Measurements from ENCODE around the gene TTF1.

Gene TTF1

GRCh38 chr9:132434881-132435280, 28.2 kb upstream of the TTF1 start:
- Histone ChIP-seq H3K9ac (ENCODE audit: low read depth, low read length) (no peak overlapping the region), H3K9me3 (ENCODE audit: control insufficient read depth, insufficient read depth, low read length) (no peaks in the 10 kb centered on the region), H3K27ac (ENCODE audit: low read depth, low read length) (no peak overlapping the region), H3K4me1 (ENCODE audit: control insufficient read depth, insufficient read depth, low read length) (peaks cover 14% of the 10 kb centered on the region), H3K27me3 (ENCODE audit: control insufficient read depth, insufficient read depth, low read length) (no peaks in the 10 kb centered on the region), H3K4me3 (ENCODE audit: low read depth, low read length) (no peak overlapping the region), H3K36me3 (ENCODE audit: control insufficient read depth, insufficient read depth, low read length) (no peaks in the 10 kb centered on the region)

- H3K4me3 ChIP-seq (ENCODE audit: low read depth, low read length), result no peak overlapping the region
- no peak overlapping the region for H3K9ac ChIP-seq (ENCODE audit: low read depth, low read length)
- no peaks in the 10 kb centered on the region; the same call in 1 of the 2 replicates for H3K27me3 ChIP-seq (ENCODE audit: control insufficient read depth, insufficient read depth, low read length)
- no peak overlapping the region for H3K27ac ChIP-seq (ENCODE audit: low read depth, low read length)
- H3K9me3 ChIP-seq (ENCODE audit: control insufficient read depth, insufficient read depth, low read length), result no peaks in the 10 kb centered on the region
- no peaks in the 10 kb centered on the region for H3K36me3 ChIP-seq (ENCODE audit: control insufficient read depth, insufficient read depth, low read length)
- peaks cover 25% of the 10 kb centered on the region for H3K4me1 ChIP-seq (ENCODE audit: control insufficient read depth, insufficient read depth, low read length)
These were observed 24.4 kb upstream of the TTF1 start for GRCh38 chr9:132430998-132431397.

GRCh38 chr9:132426639-132427414, 20.2 kb upstream of the TTF1 start:
- Histone ChIP-seq H3K27me3 (ENCODE audit: control insufficient read depth, insufficient read depth, low read length) (no peaks in the 10 kb centered on the region; the same call in 1 of the 2 replicates), H3K4me3 (ENCODE audit: low read depth, low read length) (no peak overlapping the region), H3K9ac (ENCODE audit: low read depth, low read length) (no peak overlapping the region), H3K4me1 (ENCODE audit: control insufficient read depth, insufficient read depth, low read length) (peaks cover 28% of the 10 kb centered on the region), H3K27ac (ENCODE audit: low read depth, low read length) (no peak overlapping the region), H3K9me3 (ENCODE audit: control insufficient read depth, insufficient read depth, low read length) (no peaks in the 10 kb centered on the region), H3K36me3 (ENCODE audit: control insufficient read depth, insufficient read depth, low read length) (no peaks in the 10 kb centered on the region)

GRCh38 chr9:132425675-132426062, 19.0 kb upstream of the TTF1 start:
- Histone ChIP-seq H3K9ac (ENCODE audit: low read depth, low read length) (peak overlapping the region; percentile 38; the same call in 1 of the 2 replicates), H3K36me3 (ENCODE audit: control insufficient read depth, insufficient read depth, low read length) (no peaks in the 10 kb centered on the region), H3K9me3 (ENCODE audit: control insufficient read depth, insufficient read depth, low read length) (no peaks in the 10 kb centered on the region), H3K4me1 (ENCODE audit: control insufficient read depth, insufficient read depth, low read length) (peaks cover 28% of the 10 kb centered on the region), H3K27me3 (ENCODE audit: control insufficient read depth, insufficient read depth, low read length) (no peaks in the 10 kb centered on the region; the same call in 1 of the 2 replicates), H3K4me3 (ENCODE audit: low read depth, low read length) (peak overlapping the region; percentile 31; the same call in 1 of the 2 replicates), H3K27ac (ENCODE audit: low read depth, low read length) (peak overlapping the region; percentile 57)

GRCh38 chr9:132424857-132425674, 18.4 kb upstream of the TTF1 start:
- peaks cover 28% of the 10 kb centered on the region for H3K4me1 ChIP-seq (ENCODE audit: control insufficient read depth, insufficient read depth, low read length)
- H3K36me3 ChIP-seq (ENCODE audit: control insufficient read depth, insufficient read depth, low read length), result no peaks in the 10 kb centered on the region
- no peaks in the 10 kb centered on the region for H3K9me3 ChIP-seq (ENCODE audit: control insufficient read depth, insufficient read depth, low read length)
- H3K27me3 ChIP-seq (ENCODE audit: control insufficient read depth, insufficient read depth, low read length), result no peaks in the 10 kb centered on the region; the same call in 1 of the 2 replicates
- peak overlapping the region; percentile 57 for H3K27ac ChIP-seq (ENCODE audit: low read depth, low read length)
- H3K9ac ChIP-seq (ENCODE audit: low read depth, low read length), result peak overlapping the region; percentile 38; the same call in 1 of the 2 replicates
- peak overlapping the region; percentile 31 for H3K4me3 ChIP-seq (ENCODE audit: low read depth, low read length)

GRCh38 chr9:132423503-132423902, 16.9 kb upstream of the TTF1 start:
- Histone ChIP-seq H3K4me3 (ENCODE audit: low read depth, low read length) (no peak overlapping the region), H3K9ac (ENCODE audit: low read depth, low read length) (no peak overlapping the region), H3K9me3 (ENCODE audit: control insufficient read depth, insufficient read depth, low read length) (no peaks in the 10 kb centered on the region), H3K36me3 (ENCODE audit: control insufficient read depth, insufficient read depth, low read length) (no peaks in the 10 kb centered on the region), H3K27me3 (ENCODE audit: control insufficient read depth, insufficient read depth, low read length) (no peaks in the 10 kb centered on the region; the same call in 1 of the 2 replicates), H3K4me1 (ENCODE audit: control insufficient read depth, insufficient read depth, low read length) (peaks cover 28% of the 10 kb centered on the region), H3K27ac (ENCODE audit: low read depth, low read length) (no peak overlapping the region)

- Histone ChIP-seq H3K27ac (ENCODE audit: low read depth, low read length) (no peak overlapping the region), H3K9ac (ENCODE audit: low read depth, low read length) (no peak overlapping the region), H3K9me3 (ENCODE audit: control insufficient read depth, insufficient read depth, low read length) (no peaks in the 10 kb centered on the region), H3K4me1 (ENCODE audit: control insufficient read depth, insufficient read depth, low read length) (peaks cover 28% of the 10 kb centered on the region), H3K27me3 (ENCODE audit: control insufficient read depth, insufficient read depth, low read length) (no peaks in the 10 kb centered on the region; the same call in 1 of the 2 replicates), H3K4me3 (ENCODE audit: low read depth, low read length) (no peak overlapping the region), H3K36me3 (ENCODE audit: control insufficient read depth, insufficient read depth, low read length) (no peaks in the 10 kb centered on the region)
These were observed 15.9 kb upstream of the TTF1 start for GRCh38 chr9:132422574-132422973.

GRCh38 chr9:132418726-132419363, 12.2 kb upstream of the TTF1 start:
- Histone ChIP-seq H3K36me3 (ENCODE audit: control insufficient read depth, insufficient read depth, low read length) (no peaks in the 10 kb centered on the region), H3K9me3 (ENCODE audit: control insufficient read depth, insufficient read depth, low read length) (no peaks in the 10 kb centered on the region), H3K4me3 (ENCODE audit: low read depth, low read length) (no peak overlapping the region), H3K9ac (ENCODE audit: low read depth, low read length) (no peak overlapping the region), H3K27me3 (ENCODE audit: control insufficient read depth, insufficient read depth, low read length) (no peaks in the 10 kb centered on the region), H3K4me1 (ENCODE audit: control insufficient read depth, insufficient read depth, low read length) (peaks cover 9% of the 10 kb centered on the region; the same call in 1 of the 2 replicates), H3K27ac (ENCODE audit: low read depth, low read length) (no peak overlapping the region)

- Histone ChIP-seq H3K9me3 (ENCODE audit: control insufficient read depth, insufficient read depth, low read length) (no peaks in the 10 kb centered on the region), H3K9ac (ENCODE audit: low read depth, low read length) (no peak overlapping the region), H3K4me1 (ENCODE audit: control insufficient read depth, insufficient read depth, low read length) (peaks cover 15% of the 10 kb centered on the region; the same call in 1 of the 2 replicates), H3K36me3 (ENCODE audit: control insufficient read depth, insufficient read depth, low read length) (no peaks in the 10 kb centered on the region), H3K4me3 (ENCODE audit: low read depth, low read length) (no peak overlapping the region), H3K27me3 (ENCODE audit: control insufficient read depth, insufficient read depth, low read length) (peaks cover 7% of the 10 kb centered on the region), H3K27ac (ENCODE audit: low read depth, low read length) (no peak overlapping the region)
These were observed 8.5 kb upstream of the TTF1 start for GRCh38 chr9:132415181-132415580.

GRCh38 chr9:132414731-132415130, 8.1 kb upstream of the TTF1 start:
- no peak overlapping the region for H3K9ac ChIP-seq (ENCODE audit: low read depth, low read length)
- H3K4me3 ChIP-seq (ENCODE audit: low read depth, low read length), result no peak overlapping the region
- H3K4me1 ChIP-seq (ENCODE audit: control insufficient read depth, insufficient read depth, low read length), result peaks cover 15% of the 10 kb centered on the region; the same call in 1 of the 2 replicates
- H3K9me3 ChIP-seq (ENCODE audit: control insufficient read depth, insufficient read depth, low read length), result no peaks in the 10 kb centered on the region
- H3K36me3 ChIP-seq (ENCODE audit: control insufficient read depth, insufficient read depth, low read length), result no peaks in the 10 kb centered on the region
- peaks cover 9% of the 10 kb centered on the region for H3K27me3 ChIP-seq (ENCODE audit: control insufficient read depth, insufficient read depth, low read length)
- H3K27ac ChIP-seq (ENCODE audit: low read depth, low read length), result no peak overlapping the region

Data from HUES48 (cell line).